Metanephros (tissue), 2 donors: ENCODE results near the gene CTTNBP2NL. TPM values are rescaled to one million over a fixed set of nuclear protein-coding genes. Genes with fewer than 3 reads are reported as not detected.

Experiments
- small RNA-seq: library from RNA; depleted of rRNA; stranded (forward); fragments of <200 nt; gene quantifications from one replicate; pipeline ENCODE3, GENCODE V24; 2014; ENCODE audit warnings: low replicate concordance
- total RNA-seq: library from RNA; depleted of rRNA; stranded (reverse); fragments of >200 nt; gene quantifications from one replicate; pipeline ENCODE4 v1.2.3, GENCODE V29; 2014

CTTNBP2NL gene, protein sequence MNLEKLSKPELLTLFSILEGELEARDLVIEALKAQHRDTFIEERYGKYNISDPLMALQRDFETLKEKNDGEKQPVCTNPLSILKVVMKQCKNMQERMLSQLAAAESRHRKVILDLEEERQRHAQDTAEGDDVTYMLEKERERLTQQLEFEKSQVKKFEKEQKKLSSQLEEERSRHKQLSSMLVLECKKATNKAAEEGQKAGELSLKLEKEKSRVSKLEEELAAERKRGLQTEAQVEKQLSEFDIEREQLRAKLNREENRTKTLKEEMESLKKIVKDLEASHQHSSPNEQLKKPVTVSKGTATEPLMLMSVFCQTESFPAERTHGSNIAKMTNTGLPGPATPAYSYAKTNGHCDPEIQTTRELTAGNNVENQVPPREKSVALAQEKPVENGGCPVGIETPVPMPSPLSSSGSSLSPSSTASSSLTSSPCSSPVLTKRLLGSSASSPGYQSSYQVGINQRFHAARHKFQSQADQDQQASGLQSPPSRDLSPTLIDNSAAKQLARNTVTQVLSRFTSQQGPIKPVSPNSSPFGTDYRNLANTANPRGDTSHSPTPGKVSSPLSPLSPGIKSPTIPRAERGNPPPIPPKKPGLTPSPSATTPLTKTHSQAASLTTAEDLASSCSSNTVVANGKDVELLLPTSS
- total RNA-seq = 17.0 TPM

DNA sequence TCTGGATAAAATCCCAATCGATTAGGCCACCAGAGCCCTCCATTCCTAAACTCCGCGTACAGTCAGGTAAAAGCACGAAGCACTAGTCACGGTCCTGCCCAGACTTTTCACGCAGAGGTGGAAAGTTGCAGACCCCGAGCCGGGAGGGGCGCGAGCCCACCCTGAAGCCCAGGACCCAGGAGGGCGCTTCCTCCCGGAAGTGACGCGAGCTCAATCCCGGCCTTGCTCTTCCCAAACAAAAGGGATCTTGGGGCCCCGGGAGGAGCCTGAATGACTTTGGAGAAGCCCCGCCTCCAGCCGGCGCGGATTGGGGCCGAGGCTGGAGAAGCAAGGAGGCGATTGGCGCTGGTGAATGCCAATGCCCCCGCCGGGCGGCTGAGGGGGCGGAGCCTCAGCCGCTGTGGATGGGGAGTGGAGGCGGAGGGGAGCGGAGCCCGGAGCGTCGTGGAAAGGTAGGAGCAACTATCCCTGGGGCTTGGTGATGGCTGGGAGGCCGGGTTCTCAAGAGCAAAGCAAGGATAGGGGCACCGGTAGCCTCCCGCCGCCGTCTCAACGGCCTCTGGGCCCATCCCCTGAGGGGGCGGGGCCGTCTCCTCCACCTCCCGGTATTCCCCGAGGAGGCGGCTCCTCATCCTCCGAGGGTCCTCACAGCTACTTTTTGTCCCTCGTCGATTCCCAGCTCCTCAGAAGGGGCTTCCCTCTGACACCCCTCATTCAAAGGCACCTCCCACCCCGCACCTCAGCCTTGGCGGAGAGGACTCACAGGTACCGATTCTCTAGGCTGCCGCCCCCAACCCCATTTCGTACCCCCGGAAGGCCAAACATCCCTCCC is at the start of gene CTTNBP2NL:
Gene CTTNBP2NL (plus strand): TSS at position 394 of the 832 bp plus-strand sequence. CDS start 19,952 bp downstream, outside the sequence.

DNA sequence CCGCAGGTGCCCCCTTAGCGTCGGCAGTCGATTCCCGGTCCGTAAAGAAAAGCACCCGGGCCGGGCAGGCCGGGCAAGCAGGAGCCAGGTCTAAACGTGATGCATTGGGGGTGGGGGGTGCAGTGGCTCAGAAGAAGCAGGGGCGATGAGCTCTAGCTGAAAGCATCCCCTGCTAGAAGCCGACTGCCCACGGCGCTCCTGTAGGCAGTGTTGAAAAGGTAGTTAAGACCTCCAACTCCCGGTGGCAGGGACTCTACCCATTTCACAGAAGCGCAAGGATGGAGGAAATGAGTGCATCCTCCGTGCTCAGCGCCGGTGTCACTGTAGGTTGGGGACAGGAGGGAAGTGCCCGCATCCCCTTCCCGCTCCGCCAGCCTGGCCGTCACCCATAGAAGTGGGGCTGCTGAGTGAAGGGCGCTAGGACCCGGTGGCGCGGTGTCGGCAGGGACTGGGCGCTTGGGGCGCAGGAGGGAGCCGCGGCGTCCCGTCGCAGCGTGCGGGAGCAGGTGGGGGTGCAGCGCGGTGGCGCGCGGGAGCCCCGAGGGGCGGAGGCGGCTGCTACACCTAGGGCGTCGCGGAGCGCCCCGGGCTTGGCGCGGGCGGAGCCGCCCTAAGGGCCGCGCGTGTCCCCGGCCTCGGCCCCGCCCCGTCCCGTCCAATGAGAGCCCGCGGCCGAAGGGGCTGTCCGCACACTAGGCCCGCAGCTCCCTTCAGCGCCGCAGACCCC is 112.4 kb downstream of the CTTNBP2NL start, which contains the start of gene WNT2B:
Gene WNT2B (plus strand): TSS at position 688 of the 727 bp plus-strand sequence. CDS start 298 bp downstream, outside the sequence.

Small RNAs within 50 kb of the gene (small RNA-seq; reads per million reads assigned to genes)
- not detected for gene RF01210

Other genes with a start within 250 kb of the CTTNBP2NL start
- gene WNT2B, start 112.8 kb downstream of the CTTNBP2NL start, total RNA-seq = 8.5 TPM
- gene ST7L, start 222.9 kb downstream of the CTTNBP2NL start, total RNA-seq = 27.3 TPM
- 84.9 TPM for gene CAPZA1, start 223.6 kb downstream of the CTTNBP2NL start, total RNA-seq